NCI-H2171 treated with DMSO at 0.1 percent for 48 hours (cell line): ENCODE data around the gene CNGA3.
"Not testable (repeated sequence)": the region's sequence is repeated elsewhere in the genome, so short reads cannot be mapped to it uniquely, and the experiment has no call there.

Source experiments
- DNase-seq: peaks from one replicate; lab custom pipeline; 2025; lab: John Stamatoyannopoulos, UW

CNGA3 gene

DNA sequence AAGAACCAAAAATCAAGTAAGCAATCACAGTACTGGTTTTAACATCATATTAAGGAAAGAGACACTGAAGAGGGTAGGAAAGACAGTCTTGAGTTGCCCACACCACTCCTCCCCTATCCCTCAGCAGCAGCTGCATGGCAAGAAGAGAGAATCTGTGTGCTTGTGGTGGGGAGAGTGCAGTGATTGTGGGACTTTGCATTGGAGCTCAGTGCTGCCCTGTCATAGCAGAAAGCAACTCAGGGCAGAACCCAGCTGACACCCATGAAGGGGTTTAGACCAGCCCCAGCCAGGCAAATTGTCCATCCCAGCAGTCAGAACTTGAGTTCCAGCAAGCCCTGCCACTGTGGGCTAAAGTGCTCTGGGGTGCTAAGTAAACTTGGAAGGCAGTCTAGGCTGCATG lies 57.6 kb downstream of the CNGA3 start:
- DNase-seq = no peak

DNA sequence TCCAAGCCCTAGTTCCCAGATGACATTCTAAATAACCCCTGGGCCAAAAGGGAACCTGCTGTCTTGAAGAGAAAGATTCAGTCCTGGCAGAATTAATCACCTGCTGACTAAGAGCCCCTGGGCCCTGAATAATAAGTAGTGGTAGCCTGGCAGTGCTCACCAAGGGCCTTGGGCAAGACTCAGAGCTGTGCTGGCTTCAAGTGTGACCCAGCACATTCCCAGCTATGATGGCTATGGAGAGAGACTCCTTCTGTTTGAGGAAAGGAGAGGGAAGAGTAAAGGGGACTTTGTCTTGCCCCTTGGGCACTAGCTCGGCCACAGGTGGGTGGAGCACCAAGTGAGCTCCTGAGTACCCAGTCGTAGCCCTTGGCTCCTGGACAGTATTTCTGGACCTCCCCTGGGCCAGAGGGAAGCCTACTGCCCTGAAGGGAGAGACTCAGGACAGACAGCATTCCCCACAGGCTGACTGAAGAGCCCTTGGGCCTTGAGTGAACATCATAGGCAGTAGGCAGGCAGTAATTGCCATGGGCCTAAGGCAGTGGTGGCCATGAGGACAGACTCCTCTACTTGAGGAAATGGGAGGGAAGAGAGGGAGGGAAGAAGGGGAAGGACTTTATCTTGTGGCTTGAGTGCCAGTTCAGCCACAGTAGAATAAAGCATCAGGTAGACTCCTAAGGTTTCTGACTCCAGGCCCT lies 58.4 kb downstream of the CNGA3 start:
- no peak for DNase-seq

DNA sequence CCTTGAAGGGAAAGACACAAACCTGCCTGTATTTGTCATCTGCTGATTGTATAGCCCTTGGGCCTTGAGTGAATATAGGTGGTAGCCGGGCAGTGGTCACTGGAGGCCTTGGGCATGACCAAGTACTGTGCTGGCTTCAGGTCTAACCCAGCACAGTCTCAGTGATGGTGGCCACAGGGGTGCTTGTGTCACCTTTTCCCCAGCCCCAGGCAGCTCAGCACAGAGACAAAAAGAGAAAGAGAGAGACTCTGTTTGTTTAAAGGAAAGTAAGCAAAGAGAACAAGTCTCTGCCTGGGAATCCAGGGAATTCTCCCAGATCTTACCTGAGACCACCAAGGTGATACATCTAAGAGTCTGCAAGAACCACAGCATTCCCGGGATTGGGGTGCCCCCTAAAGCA lies 59.0 kb downstream of the CNGA3 start:
- DNase-seq = no peak

DNA sequence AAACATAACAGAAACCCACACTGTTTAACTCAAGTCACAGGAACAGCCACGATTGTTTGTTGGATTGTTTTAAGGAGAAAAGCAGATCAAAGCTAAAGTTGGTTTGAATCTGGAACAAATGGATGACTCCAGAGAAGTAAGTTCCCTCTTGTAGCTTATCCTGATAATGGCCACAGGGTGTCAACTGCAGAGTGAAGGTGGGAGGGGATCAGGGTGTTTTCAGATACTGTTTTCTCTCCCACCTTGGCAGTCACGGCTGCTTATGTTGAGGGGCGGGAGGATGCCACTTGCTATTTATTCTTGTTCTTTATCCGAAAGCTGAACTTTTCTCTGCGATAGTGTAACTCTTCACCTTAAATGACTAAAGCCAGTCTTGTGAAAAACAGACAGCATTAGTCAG lies 61.9 kb downstream of the CNGA3 start:
- no peak for DNase-seq

DNA sequence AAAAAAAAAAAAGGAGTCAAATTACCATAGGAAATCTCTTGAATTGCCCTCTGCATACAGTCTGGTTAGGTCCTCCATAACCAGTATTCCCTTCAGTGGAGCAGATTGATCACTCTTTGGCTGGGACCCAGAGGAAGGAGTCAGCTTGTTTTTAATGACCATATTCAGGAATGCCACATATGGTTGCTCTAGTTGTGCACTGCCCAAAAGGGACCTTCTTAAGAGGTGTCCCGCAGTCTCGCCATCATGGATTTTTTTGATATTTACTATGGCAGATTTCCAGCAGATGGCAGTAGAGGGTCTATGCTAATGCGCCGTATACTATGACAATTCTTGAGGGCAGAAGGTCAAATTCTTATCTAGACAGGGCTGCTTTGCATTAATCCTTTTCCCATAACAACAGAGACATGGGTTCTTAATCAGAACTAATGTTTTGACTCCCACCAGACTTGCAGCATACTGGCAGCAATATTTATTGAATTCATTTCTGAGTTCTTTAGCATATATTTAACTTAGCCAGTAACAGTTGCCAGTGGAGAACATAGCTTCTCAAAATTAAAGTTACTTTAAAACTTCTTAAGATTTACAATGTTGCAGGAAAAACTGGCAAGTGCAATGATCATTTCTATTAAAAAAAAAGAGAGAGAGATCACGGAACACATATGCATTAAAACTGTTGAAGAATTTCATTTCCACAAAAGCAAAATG lies 66.6 kb downstream of the CNGA3 start:
- DNase-seq = peak; percentile 75

DNA sequence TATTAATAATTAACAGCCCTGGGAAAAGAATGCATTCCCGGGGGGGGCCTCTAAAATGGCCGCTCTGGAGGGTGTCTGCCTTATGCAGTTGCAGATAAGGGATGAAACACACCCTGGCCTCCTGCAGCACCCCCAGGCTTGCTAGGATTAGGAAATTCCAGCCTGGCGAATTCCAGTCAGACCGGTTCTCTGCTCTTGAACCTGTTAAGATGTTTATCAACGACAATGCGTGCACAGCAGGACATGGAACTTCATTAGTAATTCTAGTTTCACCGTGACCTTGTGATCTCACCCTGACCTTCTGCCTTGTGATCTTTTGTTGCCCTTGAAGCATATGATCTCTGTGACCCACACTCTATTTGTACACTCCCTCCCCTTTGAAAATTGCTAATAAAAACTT lies 68.0 kb downstream of the CNGA3 start:
- not testable (repeated sequence) for DNase-seq

DNA sequence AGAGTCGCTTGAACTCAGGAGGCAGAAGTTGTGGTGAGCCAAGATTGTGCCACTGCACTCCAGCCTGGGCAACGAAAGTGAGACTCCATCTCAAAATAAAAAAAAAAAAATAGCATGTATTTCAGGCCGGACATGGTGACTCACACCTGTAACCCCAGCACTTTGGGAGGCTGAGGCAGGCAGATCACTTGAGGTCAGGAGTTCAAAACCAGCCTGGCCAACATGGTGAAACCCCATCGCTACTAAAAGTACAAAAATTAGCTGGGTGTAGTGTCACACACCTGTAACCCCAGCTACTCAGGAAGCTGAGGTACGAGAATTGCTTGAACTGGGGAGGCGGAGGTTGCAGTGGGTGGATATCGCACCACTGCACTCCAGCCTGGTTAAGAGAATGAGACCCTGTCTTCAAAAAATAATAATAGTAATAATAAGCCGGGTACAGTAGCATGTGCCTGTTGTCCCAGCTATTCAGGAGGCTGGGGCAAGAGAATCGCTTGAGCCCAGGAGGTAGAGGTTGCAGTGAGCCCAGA lies 69.5 kb downstream of the CNGA3 start:
- DNase-seq = not testable (repeated sequence)

DNA sequence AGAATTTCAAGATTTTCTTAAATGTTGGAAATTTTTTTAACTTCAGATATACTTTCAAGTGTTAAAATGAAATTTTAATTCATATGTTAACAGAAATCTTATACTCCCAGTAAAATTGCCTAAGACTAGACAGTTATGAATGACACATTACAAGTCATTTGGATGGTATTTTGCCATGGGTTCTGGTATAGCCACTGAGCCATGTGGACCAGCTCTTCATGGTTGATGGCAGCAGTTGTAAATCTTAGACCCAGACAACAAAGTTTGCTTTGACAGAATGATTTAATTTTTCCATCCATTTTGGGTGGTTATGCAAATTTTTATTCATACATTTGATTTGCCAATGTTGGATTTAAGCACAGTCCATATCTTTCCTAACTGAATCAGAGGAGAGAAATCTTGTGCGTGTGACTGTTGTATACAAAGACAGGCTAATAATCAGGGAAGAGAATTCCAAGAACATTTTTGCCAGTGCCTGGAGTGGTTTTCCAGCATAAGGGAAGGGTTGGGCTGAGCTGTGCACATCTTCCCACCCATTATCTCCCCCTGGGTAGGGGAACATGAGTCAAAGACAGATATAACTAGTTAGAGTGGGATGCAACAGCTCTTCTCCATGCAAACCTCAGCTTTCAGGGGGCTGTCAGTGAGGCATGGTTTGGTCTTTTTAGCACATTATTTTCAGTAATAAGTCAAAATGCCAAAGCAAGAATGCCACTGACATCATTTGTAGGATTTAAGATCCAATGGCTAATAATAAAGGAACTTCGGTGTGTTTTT lies 70.3 kb downstream of the CNGA3 start:
- DNase-seq = no peak

DNA sequence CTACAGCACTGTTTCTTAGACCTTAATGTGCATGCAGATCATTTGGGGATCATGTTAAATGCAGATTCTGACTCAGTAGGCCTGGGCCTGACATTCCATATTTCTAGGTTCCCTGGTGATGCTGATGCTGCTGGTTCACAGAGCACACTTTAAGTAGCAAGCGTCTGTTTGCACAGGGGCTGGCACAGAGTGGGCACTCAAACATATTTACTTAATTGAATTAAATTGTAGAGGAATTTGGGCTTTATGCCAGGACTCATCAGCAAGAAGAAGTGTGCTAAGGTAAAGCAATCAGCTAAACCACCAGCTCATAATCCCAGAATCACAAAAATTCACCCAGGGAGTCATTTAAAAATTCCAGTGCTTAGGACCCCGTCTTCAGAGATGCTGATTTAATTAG lies 73.3 kb downstream of the CNGA3 start:
- no peak for DNase-seq

DNA sequence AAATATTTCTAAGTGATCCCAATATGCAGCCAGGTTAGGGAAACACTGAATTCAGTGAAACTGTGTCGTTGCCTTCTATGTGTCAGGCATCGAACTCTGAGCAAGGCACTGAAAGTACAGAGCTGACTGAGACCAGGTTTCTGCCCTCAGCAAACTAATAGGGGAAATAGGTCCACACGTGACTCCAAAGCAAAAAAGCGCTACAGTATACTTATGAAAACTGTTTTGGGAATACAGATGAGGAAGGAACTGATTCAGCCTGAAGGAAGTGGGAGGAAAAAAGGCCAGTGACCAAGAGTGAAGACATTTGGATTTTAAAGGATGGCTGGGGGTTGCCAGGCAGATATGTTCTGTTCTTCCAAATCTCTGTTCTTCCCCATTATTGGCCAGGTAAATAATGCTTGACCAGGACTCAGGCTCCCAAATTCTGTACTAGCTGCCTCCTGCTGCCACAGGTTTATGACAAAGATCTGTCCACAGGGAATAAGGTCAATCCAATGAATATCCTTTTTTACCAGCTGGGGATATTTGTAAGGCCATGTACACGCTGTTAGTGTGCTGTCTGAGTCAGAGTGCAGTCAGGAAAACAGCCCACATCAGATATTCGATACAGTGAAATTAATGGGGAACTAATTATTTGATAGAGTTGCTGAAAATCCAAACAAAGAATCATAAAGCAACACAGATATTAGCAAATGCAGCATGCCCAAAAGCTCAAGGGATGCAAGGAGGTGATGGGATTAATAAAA lies 73.9 kb downstream of the CNGA3 start:
- DNase-seq = no peak

DNA sequence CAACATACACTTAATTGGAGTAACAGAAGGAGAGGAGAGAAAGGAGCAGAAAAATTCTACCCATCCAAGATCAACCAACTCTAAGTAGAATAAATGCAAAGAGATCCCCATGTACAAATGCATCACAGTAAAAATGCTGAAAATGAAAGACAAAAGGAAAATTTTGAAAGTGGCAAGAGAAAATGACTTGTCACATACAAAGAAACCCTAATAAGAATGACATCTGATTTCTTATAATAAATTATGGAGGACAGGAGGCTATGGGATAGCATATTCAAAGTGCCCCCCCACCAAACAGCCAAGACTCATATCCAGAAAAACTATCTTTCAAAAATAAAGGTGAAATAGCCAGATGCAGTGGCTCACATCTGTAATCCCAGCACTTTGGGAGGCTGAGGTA lies 76.2 kb downstream of the CNGA3 start:
- no peak for DNase-seq

DNA sequence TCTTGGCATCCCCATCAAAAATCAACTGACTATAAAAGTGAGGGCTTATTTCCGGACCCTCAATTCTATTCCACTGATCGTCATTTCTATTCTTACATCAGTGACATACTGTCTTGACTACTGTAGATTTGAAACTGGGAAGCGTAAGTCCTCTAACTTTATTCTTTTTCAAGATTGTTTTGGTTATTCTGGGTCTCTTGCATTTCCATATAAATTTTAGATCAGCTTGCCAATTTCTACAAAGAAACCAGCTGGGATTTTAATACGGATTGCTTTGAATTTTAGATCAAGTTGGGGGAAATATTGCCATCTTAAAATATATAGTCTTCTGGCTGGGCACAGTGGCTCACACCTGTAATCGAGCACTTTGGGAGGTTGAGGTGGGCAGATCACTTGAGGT lies 80.5 kb downstream of the CNGA3 start:
- DNase-seq = no peak

DNA sequence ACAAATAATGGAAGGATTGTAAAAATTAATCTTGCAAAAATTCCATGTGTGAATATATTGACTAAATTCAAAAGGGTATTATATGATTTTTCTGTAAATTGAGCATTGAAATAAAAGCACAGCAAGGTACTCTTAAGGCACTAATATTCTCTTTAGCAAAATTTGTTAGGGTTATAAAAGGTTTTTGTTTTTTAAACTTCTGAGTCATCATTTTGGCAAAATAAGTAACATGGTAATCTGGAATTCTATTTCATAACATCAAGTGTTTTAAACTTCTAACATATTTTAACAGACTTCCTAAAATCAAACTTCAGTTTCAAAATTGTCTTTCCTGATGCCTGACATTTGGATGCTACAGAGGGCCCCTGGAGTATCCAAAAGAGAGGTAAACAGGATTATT lies 85.9 kb downstream of the CNGA3 start:
- no peak for DNase-seq

DNA sequence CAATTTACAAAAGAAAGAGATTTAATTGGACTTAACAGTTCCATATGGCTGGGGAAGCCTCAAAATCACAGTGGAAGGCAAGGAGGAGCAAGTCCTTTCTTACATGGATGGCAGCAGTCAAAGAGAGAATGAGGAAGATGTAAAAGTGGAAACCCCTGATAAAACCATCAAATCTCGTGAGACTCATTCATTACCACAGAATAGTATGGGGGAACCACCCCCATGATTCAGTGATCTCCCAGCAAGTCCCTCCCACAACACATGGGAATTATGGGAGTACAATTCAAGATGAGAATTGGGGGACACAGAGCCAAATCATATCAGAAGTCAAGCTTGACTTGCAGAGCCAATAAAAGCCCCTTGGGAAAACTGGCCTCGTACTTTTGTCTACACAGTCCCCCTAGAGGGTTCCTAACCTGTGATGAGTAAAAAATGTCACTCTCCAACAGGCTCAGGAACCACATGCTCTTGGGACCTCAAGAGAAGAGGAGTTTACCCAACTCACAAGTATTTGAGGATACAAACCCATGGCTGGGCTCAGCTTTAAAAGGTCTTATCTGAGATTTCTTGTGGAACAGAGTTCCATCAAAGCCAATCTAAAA lies 87.2 kb downstream of the CNGA3 start:
- DNase-seq = no peak

DNA sequence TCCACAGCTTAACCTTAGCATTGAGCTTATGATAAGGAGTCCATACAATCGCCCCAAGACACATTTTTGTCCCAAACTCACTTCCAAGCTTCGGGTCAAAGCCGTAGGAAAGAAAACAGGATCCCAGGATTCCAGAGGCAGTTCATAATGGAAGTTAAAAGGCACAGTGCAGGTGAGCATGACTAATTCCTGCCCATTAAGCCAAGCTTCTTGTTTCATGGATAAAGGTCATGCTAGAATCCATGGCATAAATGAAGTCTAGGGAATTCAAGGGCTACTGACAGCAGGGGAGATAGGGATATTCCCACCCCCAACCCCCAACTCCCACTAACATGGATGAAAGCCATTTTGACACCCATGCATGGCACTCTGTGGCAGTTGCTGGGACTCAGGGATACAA lies 88.2 kb downstream of the CNGA3 start:
- DNase-seq = no peak

DNA sequence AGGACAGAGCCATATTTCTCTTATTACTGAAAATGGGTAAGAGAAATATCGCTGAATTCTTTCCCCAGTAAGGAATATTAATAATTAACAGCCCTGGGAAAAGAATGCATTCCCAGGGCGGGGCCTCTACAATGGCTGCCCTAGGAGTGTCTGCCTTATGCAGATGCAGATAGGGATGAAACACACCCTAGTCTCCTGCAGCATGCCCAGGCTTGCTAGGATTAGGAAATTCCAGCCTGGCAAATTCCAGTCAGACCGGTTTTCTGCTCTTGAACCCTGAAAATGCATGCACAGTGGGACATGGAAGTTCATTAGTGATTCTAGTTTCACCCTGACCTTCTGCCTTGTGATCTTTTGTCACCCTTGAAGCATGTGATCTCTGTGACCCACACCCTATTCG lies 89.4 kb downstream of the CNGA3 start:
- DNase-seq = not testable (repeated sequence)

DNA sequence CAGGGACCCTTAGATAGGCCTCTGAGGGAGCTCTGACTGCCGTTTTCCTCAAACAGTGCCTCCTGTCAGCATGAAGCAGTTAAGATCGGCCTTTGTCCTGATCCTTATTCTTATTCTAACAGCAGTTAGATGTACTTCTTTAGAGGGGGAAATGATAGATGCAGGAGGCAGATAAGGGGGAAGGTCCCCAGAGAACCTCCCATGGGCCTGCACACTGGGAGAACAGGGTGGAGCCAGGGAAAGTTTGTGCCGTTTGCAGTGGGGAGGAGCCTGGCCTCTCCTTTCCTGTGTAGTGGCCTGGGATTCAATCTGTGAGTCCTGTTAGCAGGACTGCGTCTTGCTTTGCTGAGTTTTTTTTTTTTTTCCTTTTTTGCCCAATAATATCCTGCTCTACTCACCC lies 90.5 kb downstream of the CNGA3 start:
- no peak for DNase-seq

DNA sequence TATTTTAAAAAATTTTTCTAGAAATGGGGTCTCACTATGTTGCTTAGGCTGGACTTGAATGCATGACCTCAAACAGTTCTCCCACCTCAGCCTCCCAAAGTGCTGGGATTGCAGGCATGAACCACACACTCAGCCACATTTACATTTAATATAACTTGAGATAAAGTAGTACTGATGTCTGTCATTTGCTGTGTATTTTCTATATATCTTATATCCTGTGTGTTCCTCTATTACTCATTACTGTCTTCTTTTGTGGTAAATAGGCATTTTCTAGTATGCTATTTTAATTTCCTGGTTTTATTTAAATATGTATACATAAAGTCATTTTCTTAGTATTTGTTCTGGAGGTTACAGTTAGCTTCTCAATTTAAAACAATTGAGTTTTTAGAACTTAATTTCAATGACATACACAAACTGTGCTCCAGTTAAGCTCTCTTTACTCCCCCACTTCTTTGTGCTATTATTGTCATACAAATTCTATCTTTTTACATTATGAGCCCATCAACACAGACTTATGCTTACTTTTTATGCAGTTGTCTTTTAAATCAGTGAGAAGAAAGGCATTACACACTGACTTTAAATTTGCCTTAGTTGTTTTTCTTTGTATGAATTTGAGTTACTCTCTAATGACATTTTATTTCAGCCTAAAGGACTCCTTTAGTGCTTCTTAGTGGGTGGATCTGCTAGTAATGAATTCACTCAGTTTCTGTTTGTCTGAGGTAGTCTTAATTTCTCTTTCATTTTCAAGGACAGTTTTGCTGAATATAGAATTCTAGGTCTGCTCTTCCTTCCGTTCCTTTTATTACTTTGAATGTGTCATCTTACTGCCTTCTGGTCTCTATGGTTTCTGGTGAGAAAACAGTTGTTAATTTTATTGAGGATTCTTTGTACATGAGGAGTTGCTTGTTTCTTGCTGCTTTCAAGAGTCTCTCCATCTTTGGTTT lies 92.2 kb downstream of the CNGA3 start:
- no peak for DNase-seq

DNA sequence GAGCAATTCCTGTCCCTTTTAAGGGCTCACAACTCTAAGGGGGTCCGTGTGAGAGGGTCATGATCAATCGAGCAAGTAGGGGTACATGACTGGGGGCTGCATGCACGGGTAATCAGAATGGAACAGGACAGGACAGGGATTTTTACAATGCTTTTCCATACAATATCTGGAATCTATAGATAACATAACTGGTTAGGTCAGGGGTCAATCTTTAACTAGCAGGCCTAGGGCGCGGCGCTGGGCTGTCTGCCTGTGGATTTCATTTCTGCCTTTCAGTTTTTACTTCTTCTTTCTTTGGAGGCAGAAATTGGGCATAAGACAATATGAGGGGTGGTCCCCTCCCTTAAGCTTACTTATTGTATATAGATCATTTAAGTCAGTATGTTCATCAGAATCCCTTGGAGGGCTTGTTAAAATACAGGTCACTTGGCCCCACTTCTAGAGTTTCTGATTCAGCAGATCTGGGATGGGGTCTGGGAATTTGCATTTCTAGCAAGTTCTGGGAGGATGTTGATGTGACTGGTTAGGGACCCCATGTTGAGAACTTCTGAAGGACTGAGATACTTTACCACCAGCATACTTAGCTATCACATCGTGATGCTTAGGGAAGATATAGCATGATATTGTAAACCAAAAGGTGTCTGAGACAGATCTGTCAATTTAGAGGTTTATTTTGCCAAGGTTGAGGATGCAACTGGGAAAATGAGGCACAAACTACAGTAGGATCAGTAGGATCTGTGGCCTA lies 95.6 kb downstream of the CNGA3 start:
- no peak for DNase-seq

DNA sequence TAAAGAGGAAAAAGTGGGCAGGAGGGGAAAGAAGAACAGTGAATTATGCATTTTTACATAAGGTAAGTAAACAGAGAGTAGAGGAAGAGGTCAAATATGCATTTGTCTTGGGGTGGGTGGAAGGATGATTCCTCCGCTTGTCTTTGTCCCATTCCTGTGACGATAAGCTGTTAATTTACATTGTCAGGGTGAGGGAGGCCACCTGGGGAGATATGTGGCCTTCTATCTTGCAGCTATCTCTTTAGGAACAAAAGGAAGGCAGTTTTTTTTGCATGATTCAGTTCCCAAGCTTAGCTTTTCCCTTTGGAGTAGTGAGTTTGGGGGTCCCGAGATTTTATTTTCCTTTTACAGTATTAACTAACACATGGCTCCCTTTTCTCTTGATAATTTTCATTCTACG lies 96.2 kb downstream of the CNGA3 start:
- no peak for DNase-seq
